Stomach (tissue), 4 donors: Measurements from ENCODE around the gene CACNA1G.

Source experiments
- CTCF ChIP-seq, 7 experiments: fragments of 450-650 bp in 4 of 7; fragments of 200-600 bp in 3 of 7; sonication (generic) in 3 of 7; IDR thresholded peaks; one replicate each; pipeline ENCODE4 v1.5.1; 2016 to 2019; ENCODE audit warnings: antibody characterized with exemption in 7 of 7, control low read depth in 2 of 7, mild to moderate bottlenecking in 1 of 7
- EP300 ChIP-seq: sonication (generic); formaldehyde crosslinking; IDR thresholded peaks from one replicate; pipeline ENCODE4 v1.6.1; 2017; ENCODE audit warnings: antibody characterized with exemption
- POLR2A ChIP-seq, 4 donors: fragments of 450-650 bp; IDR thresholded peaks; one replicate each; pipeline ENCODE4 v1.6.1; 2016; ENCODE audit warnings: antibody characterized with exemption in 4 of 4, control low read depth in 2 of 4, mild to moderate bottlenecking in 1 of 4, moderate library complexity in 1 of 4
- POLR2AphosphoS5 ChIP-seq, 3 donors: sonication (generic); formaldehyde crosslinking; IDR thresholded peaks; one replicate each; pipeline ENCODE4 v1.6.1; 2016; ENCODE audit warnings: antibody characterized with exemption in 3 of 3

- TF ChIP-seq CTCF (IDR thresholded peaks at IDR 0.05) = peak in 1 of 7 experiments; percentile 23
- TF ChIP-seq POLR2A (IDR thresholded peaks at IDR 0.05) = no peak
- no peak for TF ChIP-seq POLR2AphosphoS5 (IDR thresholded peaks at IDR 0.05)
- TF ChIP-seq EP300 = no peak
Observed at GRCh38 chr17:50596191-50597037, 35.9 kb downstream of the CACNA1G start.
